Upper lobe of right lung (tissue), 1 donor: ENCODE data around the gene MRPL23. TPM values are rescaled to one million over a fixed set of nuclear protein-coding genes. Genes with fewer than 3 reads are reported as not detected.

ENCODE experiments used
- ATAC-seq: fragments of 200-7000 bp; cut with Tn5 transposase; one replicate; pipeline ENCODE4 v1.9.1; 2020; ENCODE audit warnings: mild to moderate bottlenecking, moderate library complexity
- DNase-seq: peaks from one replicate; pipeline ENCODE4 v3.0.0-alpha.2; 2020
- H3K27ac ChIP-seq: fragments of 200-600 bp; one replicate; pipeline ENCODE4 v1.8.0; 2022
- H3K27me3 ChIP-seq: fragments of 200-600 bp; one replicate; pipeline ENCODE4 v1.8.0; 2022; ENCODE audit warnings: mild to moderate bottlenecking
- H3K36me3 ChIP-seq: fragments of 200-600 bp; one replicate; pipeline ENCODE4 v1.8.0; 2022
- H3K4me1 ChIP-seq: fragments of 200-600 bp; one replicate; pipeline ENCODE4 v1.8.0; 2022
- H3K4me3 ChIP-seq: fragments of 200-600 bp; one replicate; pipeline ENCODE4 v1.8.0; 2022; ENCODE audit warnings: mild to moderate bottlenecking
- H3K9me3 ChIP-seq: fragments of 200-600 bp; one replicate; pipeline ENCODE4 v1.8.0; 2022
- intact Hi-C: fragments of 100-400 bp; cut with DNase I; formaldehyde crosslinking; loops from one replicate; pipeline ENCODE4 v1.11.0; 2022
- total RNA-seq: library from RNA; stranded (reverse); fragmentation: NEBNext Ultra II Directional; extraction: Animal tissue kit (Norgen Biotek cat#: 25700); gene quantifications from one replicate; pipeline ENCODE4 v1.2.1, GENCODE V29; 2021
- TF ChIP-seq, protein P1 (sequence below): fragments of 200-600 bp; IDR thresholded peaks from one replicate; pipeline ENCODE4 v1.8.0; 2022; ENCODE audit warnings: antibody characterized with exemption
- donor health status: DM: no; HTN: yes; CAD: no; lungs with severe emphysema.

The MRPL23 gene
- total RNA-seq, 1 donor from 2014 or later, result 58.6 TPM

DNA sequence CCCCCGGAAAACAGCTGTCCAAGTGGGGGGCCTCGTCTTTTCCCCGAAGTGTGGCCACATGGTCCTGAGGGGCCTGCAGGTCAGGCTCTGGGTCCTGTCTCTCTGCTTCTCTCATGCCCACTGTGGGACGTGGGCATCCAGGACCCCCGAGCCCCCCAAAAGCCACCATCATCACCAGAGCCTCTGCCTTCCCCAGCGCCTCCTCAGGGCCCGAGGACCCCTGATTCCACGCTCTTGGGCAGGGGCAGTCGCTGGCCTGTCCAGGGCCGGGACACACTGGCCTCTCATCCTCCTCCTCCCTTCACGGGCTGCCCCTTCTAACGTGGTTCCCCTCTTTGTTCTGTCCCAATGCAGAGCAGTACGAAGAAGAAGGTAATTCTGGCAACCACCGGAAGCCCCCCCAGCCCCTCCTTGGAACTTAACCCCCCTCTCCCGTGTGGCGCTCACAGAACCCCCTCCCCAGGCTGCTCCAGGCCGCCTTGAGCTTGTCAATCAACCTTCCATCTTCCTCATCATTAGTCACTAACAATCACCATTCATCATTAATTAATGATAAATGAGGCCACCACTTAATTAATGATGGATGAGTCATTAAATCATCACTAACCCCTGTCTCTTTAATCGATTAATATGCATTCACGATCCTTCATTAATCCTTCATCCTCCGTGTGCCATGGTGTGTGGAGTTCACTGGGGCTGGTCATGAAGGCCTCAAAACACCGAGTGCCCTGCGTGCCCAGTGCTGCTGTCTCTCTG, 23.8 kb upstream of the MRPL23 start:
- no peaks in the 10 kb centered on the region for H3K9me3 ChIP-seq
- no peaks in the 10 kb centered on the region for H3K27me3 ChIP-seq
- DNase-seq (no peak), ATAC-seq (no peak)
- H3K4me1 ChIP-seq, result no peaks in the 10 kb centered on the region
- H3K4me3 ChIP-seq, result no peak overlapping the region
- intact Hi-C loops, result no loop called here
- H3K36me3 ChIP-seq, result no peaks in the 10 kb centered on the region
- TF ChIP-seq, protein P1, sequence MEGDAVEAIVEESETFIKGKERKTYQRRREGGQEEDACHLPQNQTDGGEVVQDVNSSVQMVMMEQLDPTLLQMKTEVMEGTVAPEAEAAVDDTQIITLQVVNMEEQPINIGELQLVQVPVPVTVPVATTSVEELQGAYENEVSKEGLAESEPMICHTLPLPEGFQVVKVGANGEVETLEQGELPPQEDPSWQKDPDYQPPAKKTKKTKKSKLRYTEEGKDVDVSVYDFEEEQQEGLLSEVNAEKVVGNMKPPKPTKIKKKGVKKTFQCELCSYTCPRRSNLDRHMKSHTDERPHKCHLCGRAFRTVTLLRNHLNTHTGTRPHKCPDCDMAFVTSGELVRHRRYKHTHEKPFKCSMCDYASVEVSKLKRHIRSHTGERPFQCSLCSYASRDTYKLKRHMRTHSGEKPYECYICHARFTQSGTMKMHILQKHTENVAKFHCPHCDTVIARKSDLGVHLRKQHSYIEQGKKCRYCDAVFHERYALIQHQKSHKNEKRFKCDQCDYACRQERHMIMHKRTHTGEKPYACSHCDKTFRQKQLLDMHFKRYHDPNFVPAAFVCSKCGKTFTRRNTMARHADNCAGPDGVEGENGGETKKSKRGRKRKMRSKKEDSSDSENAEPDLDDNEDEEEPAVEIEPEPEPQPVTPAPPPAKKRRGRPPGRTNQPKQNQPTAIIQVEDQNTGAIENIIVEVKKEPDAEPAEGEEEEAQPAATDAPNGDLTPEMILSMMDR, result no peak
- no peak overlapping the region for H3K27ac ChIP-seq

DNA sequence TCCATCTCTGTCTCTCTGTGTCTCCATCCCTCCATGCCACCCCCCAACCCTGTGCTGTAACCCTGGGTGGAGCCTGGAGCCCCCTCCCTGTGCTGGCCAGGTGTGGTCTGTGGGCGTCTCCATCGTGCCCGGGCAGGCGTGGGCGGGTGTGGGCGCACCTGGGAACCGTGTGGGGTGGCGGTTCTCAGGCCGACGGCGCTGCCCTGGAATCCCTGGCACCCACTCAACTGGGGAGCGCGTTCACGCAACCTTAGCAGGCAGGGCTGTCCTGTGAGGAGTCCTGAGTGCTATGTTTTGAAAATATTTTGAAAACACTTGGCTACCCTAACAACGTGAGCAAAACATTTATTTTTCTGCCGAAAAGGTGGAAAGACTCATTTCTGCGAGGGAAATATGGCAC, 23.0 kb upstream of the MRPL23 start:
- Histone ChIP-seq H3K4me3 (no peak overlapping the region), H3K9me3 (no peaks in the 10 kb centered on the region), H3K36me3 (no peaks in the 10 kb centered on the region), H3K27ac (no peak overlapping the region), H3K4me1 (no peaks in the 10 kb centered on the region), H3K27me3 (no peaks in the 10 kb centered on the region)
- ATAC-seq, result no peak
- DNase-seq, result no peak
- TF ChIP-seq, protein P1, result no peak
- intact Hi-C loops, result no loop called here

DNA sequence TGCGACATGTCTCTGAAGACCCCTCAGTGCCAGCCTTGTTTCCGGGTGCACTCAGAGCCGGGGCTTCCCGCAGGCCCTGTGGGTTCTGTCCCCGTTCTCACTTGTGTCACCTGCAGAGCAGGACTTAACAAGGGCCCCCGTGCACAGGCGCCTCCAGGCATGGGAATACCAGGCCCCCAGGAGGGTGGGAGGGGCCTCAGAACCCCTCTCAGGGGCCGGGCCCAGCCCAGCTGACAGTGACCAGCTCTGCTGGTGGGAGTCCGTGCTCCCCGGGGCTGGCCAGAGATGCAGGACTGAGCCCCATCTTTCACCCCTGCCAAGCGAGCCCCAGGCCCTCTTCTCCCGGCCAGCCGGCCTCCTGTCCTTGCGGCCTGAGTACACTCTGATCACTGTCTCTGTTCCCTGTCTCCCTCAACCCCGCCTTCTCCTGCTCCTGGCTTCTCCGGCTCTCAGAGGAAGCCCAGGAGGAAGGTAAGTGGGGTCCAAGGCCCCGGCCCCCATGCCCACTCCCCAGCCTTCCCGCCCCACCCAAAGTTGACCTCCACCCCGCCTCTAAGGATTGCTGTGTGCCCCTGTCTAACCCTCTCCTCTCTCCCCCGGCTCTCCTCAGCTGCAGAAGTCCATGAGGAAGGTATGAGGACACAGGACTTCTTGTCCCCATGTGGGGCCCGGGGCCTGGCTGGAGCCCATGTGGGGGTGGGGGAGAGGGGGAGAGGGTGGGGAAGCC, 22.3 kb upstream of the MRPL23 start:
- TF ChIP-seq, protein P1, result no peak
- ATAC-seq (no peak), DNase-seq (no peak)
- Histone ChIP-seq H3K27me3 (no peaks in the 10 kb centered on the region), H3K4me1 (no peaks in the 10 kb centered on the region), H3K9me3 (no peaks in the 10 kb centered on the region), H3K4me3 (no peak overlapping the region), H3K27ac (no peak overlapping the region), H3K36me3 (no peaks in the 10 kb centered on the region)
- intact Hi-C loops, result no loop called here

DNA sequence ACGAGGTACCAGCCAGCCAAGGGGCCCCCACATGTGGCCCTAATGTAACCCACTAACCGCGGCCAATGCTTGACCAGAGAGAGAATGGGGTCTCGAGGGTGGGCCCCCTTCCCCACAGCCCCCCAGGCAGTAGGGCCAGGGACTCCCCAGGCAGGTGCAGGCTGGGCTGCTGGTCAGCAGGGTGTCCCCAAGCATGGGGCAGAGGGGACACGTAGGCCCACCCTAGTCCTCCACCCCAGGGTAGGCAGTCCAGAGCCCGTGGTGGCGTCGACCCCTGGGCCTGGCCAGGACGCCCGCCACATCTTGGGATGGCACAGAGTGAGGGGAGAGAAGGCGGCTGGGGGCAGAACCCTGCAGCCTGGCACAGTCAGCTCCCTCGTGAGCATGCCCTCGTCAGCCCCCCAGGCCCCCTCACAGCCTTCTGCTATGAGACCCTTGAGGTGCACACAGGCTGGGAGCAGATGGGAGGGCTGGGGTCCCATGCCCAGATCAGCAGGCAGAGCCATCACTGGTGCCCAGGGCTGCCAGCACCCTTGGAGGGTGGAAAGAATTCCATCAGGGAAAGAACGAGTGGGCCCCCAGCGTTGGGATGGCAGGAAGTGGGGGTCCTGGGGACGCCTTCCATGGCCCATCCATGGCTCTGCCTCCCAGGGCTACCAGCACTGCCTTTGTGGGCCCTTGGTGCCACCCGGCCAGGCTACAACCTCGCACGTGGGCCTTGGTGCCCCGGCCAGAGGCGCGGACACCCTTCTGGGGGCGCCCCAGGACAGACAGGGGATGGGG, 21.6 kb upstream of the MRPL23 start:
- Histone ChIP-seq H3K9me3 (no peaks in the 10 kb centered on the region), H3K36me3 (no peaks in the 10 kb centered on the region), H3K27ac (no peak overlapping the region), H3K27me3 (no peaks in the 10 kb centered on the region), H3K4me3 (no peak overlapping the region), H3K4me1 (no peaks in the 10 kb centered on the region)
- intact Hi-C loops, result no loop called here
- no peak for DNase-seq
- no peak for ATAC-seq
- TF ChIP-seq, protein P1, result no peak

DNA sequence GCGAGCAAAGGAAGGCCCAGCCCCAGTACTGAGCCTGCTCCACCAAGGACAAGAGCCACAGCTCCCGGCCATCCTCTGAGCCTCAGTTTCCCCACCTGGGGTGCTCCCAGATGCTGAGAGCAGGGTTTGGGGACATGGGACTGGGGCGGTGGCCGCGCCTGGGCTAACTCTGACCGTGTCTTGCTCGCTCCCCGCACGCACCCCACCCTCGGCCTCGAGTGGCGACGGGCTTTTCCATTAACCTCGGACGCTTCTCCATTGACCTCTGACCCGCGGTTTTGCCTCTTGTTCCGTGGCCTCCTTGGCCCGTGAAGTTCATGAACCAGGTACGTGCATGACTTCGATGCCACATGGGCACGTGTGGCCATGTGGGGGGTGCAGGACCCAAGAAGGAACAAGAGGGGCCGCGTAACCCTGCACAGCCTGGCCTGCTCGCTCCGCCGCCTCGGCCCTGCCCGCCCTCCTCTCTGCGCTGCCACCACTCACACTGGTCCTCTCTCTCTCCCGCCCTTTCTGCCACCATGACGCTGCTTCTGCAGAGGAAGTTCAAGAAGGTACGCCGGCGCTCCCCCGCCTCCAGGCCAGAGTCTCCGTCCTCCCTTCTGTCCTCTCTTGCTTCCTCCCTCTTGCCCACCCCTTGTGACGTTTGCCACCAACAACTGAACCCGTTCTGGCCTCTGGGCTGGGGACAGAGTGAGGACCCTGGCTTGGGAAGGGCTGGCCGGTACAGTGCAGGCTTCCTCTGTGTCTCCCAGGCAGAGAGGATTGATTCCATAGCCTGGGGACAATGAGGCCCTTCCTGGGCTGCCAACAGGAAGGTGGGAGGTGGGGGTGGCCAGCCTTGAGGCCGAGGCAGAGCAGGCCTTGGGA, 20.7 kb upstream of the MRPL23 start:
- H3K27ac ChIP-seq, result no peak overlapping the region
- H3K36me3 ChIP-seq, result no peaks in the 10 kb centered on the region
- ATAC-seq (no peak), DNase-seq (no peak)
- H3K27me3 ChIP-seq, result no peaks in the 10 kb centered on the region
- no peaks in the 10 kb centered on the region for H3K9me3 ChIP-seq
- intact Hi-C loops, result no loop called here
- H3K4me1 ChIP-seq, result no peaks in the 10 kb centered on the region
- no peak overlapping the region for H3K4me3 ChIP-seq
- TF ChIP-seq, protein P1, result no peak
